D721Med (cell line): ENCODE results near the gene PRPS1.
"Not testable (repeated sequence)": the region's sequence is repeated elsewhere in the genome, so short reads cannot be mapped to it uniquely, and the experiment has no call there.

Experiments used
- DNase-seq: peaks from one replicate; pipeline ENCODE4 v3.0.0; 2011; ENCODE audit warnings: low spot score; ENCODE audit not compliant: insufficient read length
- FAIRE-seq: peaks from 2 replicates; lab custom pipeline; 2011; peaks lifted over from hg19 to GRCh38; lab: Jason Lieb, UNC
- CTCF ChIP-seq: IDR thresholded peaks from 2 replicates; pipeline ENCODE4 v1.5.1; 2012; ENCODE audit warnings: mild to moderate bottlenecking, control low read depth; ENCODE audit not compliant: insufficient read depth; ENCODE audit errors: missing control alignments

The PRPS1 gene

DNA sequence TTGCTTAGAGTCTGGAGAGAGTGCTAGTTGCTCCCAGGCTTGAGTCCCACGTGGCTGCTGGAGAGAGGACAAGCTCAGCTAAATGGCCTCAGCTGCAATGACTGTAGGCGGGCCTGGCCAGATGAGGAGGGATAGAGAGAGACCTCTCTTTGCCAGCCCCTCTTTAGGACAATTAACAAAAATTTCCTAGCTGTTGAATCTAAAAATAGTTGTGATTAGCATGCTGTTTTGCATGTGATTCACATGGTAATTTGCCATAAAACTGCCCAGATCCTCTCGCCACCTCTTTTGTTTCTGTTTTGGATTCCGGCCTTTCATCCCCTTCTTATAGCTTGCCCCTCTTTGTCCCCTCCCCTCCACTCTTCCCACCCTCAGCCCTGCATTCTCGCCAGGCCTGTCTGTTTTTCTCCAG, 28.9 kb upstream of the PRPS1 start:
- no peak for TF ChIP-seq CTCF
- FAIRE-seq (no peak), DNase-seq (no peak)

- TF ChIP-seq CTCF = no peak
- FAIRE-seq (no peak), DNase-seq (no peak)
Measured at GRCh38 chrX:107600366-107600765, 27.9 kb upstream of the PRPS1 start.

- DNase-seq (no peak), FAIRE-seq (no peak)
- no peak for TF ChIP-seq CTCF
Measured at GRCh38 chrX:107601326-107601725, 27.0 kb upstream of the PRPS1 start.

- DNase-seq (no peak), FAIRE-seq (no peak)
- no peak for TF ChIP-seq CTCF
Measured at GRCh38 chrX:107601759-107602158, 26.6 kb upstream of the PRPS1 start.

GRCh38 chrX:107602694-107603239, 25.5 kb upstream of the PRPS1 start:
- no peak for TF ChIP-seq CTCF
- DNase-seq (no peak), FAIRE-seq (no peak)

GRCh38 chrX:107603429-107604159, 24.7 kb upstream of the PRPS1 start:
- no peak for TF ChIP-seq CTCF
- no peak for FAIRE-seq
- DNase-seq = no peak

DNA sequence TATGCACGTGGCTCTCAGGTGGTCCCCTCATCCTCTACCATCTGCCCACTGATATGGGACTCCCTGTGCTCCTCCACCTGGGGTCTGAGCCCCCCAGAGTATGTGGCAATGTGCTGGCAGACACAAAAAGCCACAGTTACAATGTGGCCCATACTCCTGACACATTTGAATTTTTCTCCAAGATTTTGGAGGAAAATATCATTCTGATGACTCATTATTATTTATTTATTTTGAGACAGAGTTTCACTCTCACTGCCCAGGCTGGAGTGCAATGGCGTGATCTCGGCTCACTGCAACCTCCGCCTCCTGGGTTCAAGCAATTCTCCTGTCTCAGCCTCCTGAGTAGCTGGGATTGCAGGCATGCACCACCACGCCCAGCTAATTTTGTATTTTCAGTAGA, 19.2 kb upstream of the PRPS1 start:
- not testable (repeated sequence) for DNase-seq, FAIRE-seq
